Neural cell (in vitro differentiated cells): Measurements from ENCODE around the gene KAT2A.

Experiments used
- CTCF ChIP-seq: fragments of 450-650 bp; IDR thresholded peaks from 2 replicates; pipeline ENCODE4 v1.5.1; 2014; ENCODE audit warnings: antibody characterized with exemption, mild to moderate bottlenecking, moderate library complexity; ENCODE audit not compliant: poor library complexity, severe bottlenecking
- POLR2AphosphoS5 ChIP-seq: IDR thresholded peaks from 2 replicates; pipeline ENCODE4 v1.6.1; 2012

DNA sequence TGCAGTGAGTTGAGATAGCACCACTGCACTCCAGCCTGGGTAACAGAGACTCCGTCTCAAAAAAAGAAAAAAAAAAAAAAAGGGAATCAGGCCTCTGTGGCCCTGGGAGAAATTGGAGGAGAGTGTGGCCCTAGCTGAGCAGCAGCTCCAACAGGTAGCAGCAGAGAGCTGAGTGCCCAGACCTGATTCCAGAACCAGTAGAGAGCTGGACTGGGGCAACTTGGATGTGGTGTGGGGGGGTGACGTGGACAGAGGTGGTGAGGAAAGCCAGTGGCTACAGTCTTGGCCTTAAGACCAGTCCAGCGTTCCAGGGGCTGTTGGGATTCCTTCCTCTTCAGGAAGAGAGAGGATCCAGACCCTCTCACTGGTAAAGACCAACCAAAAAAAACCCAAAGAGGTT, 3.1 kb upstream of the KAT2A start:
- TF ChIP-seq CTCF: no peak
- no peak for TF ChIP-seq POLR2AphosphoS5
